Measurements from ENCODE around the gene IFT57.

IFT57 gene

GRCh38 chr3:108178676-108179075 lies 43.5 kb downstream of the IFT57 start:
- H3K9me3 ChIP-seq (ENCODE audit: insufficient read depth, low read length) = no peaks in the 10 kb centered on the region
- H3K79me2 ChIP-seq (ENCODE audit: insufficient read depth, low read length) = no peaks in the 10 kb centered on the region
- H3K9me2 ChIP-seq (replicated peaks; ENCODE audit: insufficient read depth, low read length) = no peaks in the 10 kb centered on the region
- H3K36me3 ChIP-seq (ENCODE audit: low read length) = no peaks in the 10 kb centered on the region
- no peak overlapping the region for H3K9ac ChIP-seq (ENCODE audit: low read length)
- no peaks in the 10 kb centered on the region for H4K20me1 ChIP-seq (ENCODE audit: low read depth, low read length)
- H3F3A ChIP-seq (ENCODE audit: insufficient read depth) = no peaks in the 10 kb centered on the region
- TF ChIP-seq CTCF (IDR thresholded peaks at IDR 0.05; ENCODE audit: insufficient read depth, low read length, poor library complexity, severe bottlenecking) (no peak), EZH2phosphoT487 (conservative IDR thresholded peaks at IDR 0.05; ENCODE audit: low read length) (no peak)
- no peak overlapping the region for H3K4me3 ChIP-seq (ENCODE audit: insufficient read depth, low read length, poor library complexity, severe bottlenecking)
- H3K27me3 ChIP-seq (ENCODE audit: low read length) = no peaks in the 10 kb centered on the region
- H2AFZ ChIP-seq (ENCODE audit: low read depth, low read length, severe bottlenecking) = no peak overlapping the region
- H3K27ac ChIP-seq (ENCODE audit: low read depth, low read length) = no peak overlapping the region
- H3K4me2 ChIP-seq (ENCODE audit: low read depth, low read length, poor library complexity, severe bottlenecking) = no peak overlapping the region

- no peaks in the 10 kb centered on the region for H3K9me3 ChIP-seq (ENCODE audit: insufficient read depth, low read length)
- no peaks in the 10 kb centered on the region for H3K79me2 ChIP-seq (ENCODE audit: insufficient read depth, low read length)
- TF ChIP-seq CTCF (IDR thresholded peaks at IDR 0.05; ENCODE audit: insufficient read depth, low read length, poor library complexity, severe bottlenecking) (no peak), EZH2phosphoT487 (conservative IDR thresholded peaks at IDR 0.05; ENCODE audit: low read length) (no peak)
- no peaks in the 10 kb centered on the region for H3K9me2 ChIP-seq (replicated peaks; ENCODE audit: insufficient read depth, low read length)
- H3K4me3 ChIP-seq (ENCODE audit: insufficient read depth, low read length, poor library complexity, severe bottlenecking) = no peak overlapping the region
- H2AFZ ChIP-seq (ENCODE audit: low read depth, low read length, severe bottlenecking) = no peak overlapping the region
- H3K9ac ChIP-seq (ENCODE audit: low read length) = no peak overlapping the region
- no peak overlapping the region for H3K4me2 ChIP-seq (ENCODE audit: low read depth, low read length, poor library complexity, severe bottlenecking)
- H3K36me3 ChIP-seq (ENCODE audit: low read length) = no peaks in the 10 kb centered on the region
- no peaks in the 10 kb centered on the region for H3F3A ChIP-seq (ENCODE audit: insufficient read depth)
- H3K27me3 ChIP-seq (ENCODE audit: low read length) = no peaks in the 10 kb centered on the region
- H4K20me1 ChIP-seq (ENCODE audit: low read depth, low read length) = no peaks in the 10 kb centered on the region
- H3K27ac ChIP-seq (ENCODE audit: low read depth, low read length) = no peak overlapping the region
Observed at GRCh38 chr3:108177536-108177935, 44.7 kb downstream of the IFT57 start.

- H4K20me1 ChIP-seq (ENCODE audit: low read depth, low read length) = no peaks in the 10 kb centered on the region
- H3K79me2 ChIP-seq (ENCODE audit: insufficient read depth, low read length) = no peaks in the 10 kb centered on the region
- no peak overlapping the region for H3K4me3 ChIP-seq (ENCODE audit: insufficient read depth, low read length, poor library complexity, severe bottlenecking)
- H3F3A ChIP-seq (ENCODE audit: insufficient read depth) = no peaks in the 10 kb centered on the region
- H3K9me3 ChIP-seq (ENCODE audit: insufficient read depth, low read length) = no peaks in the 10 kb centered on the region
- no peak overlapping the region for H3K27ac ChIP-seq (ENCODE audit: low read depth, low read length)
- H3K36me3 ChIP-seq (ENCODE audit: low read length) = no peaks in the 10 kb centered on the region
- no peak overlapping the region for H3K9ac ChIP-seq (ENCODE audit: low read length)
- no peak overlapping the region for H3K4me2 ChIP-seq (ENCODE audit: low read depth, low read length, poor library complexity, severe bottlenecking)
- no peak overlapping the region for H2AFZ ChIP-seq (ENCODE audit: low read depth, low read length, severe bottlenecking)
- H3K9me2 ChIP-seq (replicated peaks; ENCODE audit: insufficient read depth, low read length) = no peaks in the 10 kb centered on the region
- no peaks in the 10 kb centered on the region for H3K27me3 ChIP-seq (ENCODE audit: low read length)
- TF ChIP-seq EZH2phosphoT487 (conservative IDR thresholded peaks at IDR 0.05; ENCODE audit: low read length) = no peak
- no peak for TF ChIP-seq CTCF (IDR thresholded peaks at IDR 0.05; ENCODE audit: insufficient read depth, low read length, poor library complexity, severe bottlenecking)
Observed at GRCh38 chr3:108175352-108175751, 46.9 kb downstream of the IFT57 start.

Measured in SU-DHL-6 (cell line).